Epithelial cell of proximal tubule (primary cell): Measurements from ENCODE around the gene HAP1. TPM values are rescaled to one million over a fixed set of nuclear protein-coding genes. Genes with fewer than 3 reads are reported as not detected.

Experiments
- DNase-seq: peaks from one replicate; pipeline ENCODE4 v3.0.0-alpha.2; 2011; ENCODE audit warnings: low read depth
- H3K4me3 ChIP-seq: 2 replicates; pipeline ENCODE4 v1.5.1; 2011; ENCODE audit warnings: low read depth, mild to moderate bottlenecking, low read length
- total RNA-seq: library from RNA; depleted of rRNA; stranded (reverse); fragments of >200 nt; gene quantifications from 2 replicates; pipeline ENCODE4 v1.2.3, GENCODE V29; 2015
- TF ChIP-seq, protein P1 (sequence below): conservative IDR thresholded peaks from 2 replicates; pipeline ENCODE4 v1.5.1; 2012; ENCODE audit warnings: low read depth, mild to moderate bottlenecking, low read length

The HAP1 gene
- total RNA-seq, 1 donor from 2014 or later = 0.06 TPM

DNA sequence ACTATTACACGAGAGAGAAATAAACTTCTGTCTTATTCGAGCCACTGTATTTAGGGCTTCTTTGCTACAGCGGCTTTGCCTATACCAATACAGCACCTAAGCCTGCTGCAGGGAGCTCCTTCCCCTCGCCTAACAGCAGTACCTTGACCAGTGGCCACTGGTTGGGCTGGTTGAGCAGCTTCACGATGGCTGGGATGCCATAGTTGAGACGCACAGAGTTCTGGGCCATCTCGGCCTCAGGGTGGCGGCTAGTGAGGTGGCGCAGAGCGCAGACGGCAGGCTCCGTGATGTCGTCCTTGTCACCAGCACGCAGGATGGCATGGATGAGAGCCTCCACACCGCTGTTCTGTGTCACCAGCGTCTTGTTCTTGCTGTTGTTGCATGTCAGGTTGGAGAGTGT is 28.4 kb upstream of the HAP1 start:
- TF ChIP-seq, protein P1, sequence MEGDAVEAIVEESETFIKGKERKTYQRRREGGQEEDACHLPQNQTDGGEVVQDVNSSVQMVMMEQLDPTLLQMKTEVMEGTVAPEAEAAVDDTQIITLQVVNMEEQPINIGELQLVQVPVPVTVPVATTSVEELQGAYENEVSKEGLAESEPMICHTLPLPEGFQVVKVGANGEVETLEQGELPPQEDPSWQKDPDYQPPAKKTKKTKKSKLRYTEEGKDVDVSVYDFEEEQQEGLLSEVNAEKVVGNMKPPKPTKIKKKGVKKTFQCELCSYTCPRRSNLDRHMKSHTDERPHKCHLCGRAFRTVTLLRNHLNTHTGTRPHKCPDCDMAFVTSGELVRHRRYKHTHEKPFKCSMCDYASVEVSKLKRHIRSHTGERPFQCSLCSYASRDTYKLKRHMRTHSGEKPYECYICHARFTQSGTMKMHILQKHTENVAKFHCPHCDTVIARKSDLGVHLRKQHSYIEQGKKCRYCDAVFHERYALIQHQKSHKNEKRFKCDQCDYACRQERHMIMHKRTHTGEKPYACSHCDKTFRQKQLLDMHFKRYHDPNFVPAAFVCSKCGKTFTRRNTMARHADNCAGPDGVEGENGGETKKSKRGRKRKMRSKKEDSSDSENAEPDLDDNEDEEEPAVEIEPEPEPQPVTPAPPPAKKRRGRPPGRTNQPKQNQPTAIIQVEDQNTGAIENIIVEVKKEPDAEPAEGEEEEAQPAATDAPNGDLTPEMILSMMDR = no peak
- DNase-seq = no peak
- H3K4me3 ChIP-seq = no peak overlapping the region

DNA sequence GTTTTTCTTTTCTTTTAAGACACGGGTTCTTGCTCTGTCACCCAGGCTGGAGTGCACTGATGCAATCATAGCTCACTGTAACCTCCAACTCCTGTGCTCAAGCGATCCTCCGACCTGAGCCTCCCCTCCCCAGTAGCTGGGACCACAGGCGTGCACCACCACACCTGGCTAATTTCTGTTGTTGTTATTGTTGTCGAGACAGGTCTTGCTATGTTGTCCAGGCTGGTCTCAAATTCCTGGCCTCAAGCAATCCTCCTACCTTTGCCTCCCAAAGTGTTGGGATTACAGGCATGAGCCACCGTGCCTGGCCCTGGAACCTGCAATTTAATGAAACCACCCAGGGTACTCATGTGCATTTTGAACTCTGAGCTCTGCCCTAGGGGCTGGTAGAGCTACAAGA is 27.9 kb upstream of the HAP1 start:
- TF ChIP-seq, protein P1 = no peak
- no peak for DNase-seq

DNA sequence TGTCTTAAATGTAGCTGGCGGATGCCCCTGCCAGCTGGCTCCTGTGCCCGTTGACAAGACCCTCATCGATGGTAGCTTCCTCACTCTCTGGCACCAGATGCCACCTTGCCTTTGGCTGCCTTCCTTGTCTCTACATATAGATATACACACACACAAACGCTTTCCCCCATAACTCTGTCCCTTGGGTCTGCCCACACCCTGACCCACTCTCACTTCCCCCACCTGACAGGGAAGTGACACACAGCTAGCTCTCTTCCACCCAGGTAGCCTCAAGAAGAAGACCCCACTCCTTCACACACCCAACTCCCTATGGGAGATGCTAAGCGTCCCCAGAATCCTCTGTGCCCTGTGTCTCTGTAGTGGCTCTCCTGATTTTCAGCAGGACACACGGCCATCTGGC is 26.4 kb upstream of the HAP1 start:
- TF ChIP-seq, protein P1 = no peak
- no peak for DNase-seq
- no peak overlapping the region for H3K4me3 ChIP-seq

More for the DNA sequence above, 27.9 kb upstream of the HAP1 start:
- no peak overlapping the region for H3K4me3 ChIP-seq

DNA sequence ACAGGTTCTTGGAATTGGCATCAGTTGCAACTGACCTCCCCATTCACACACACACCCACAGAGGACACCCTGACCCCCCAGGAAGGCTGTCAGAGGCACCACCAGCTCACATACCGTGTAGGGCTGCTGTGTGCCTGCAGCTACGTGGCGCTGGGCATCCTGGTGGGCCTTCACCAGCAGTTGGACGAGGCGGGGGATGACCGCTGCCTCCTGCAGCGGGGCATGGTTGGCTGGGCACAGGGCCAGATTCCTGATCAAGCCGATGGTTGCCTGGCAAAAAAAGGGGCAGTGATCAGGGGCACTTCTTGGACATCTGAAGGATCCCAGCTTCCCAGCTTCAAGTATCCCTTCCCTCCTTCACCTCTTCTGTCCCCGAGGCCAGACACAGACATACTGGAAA is 24.2 kb upstream of the HAP1 start:
- TF ChIP-seq, protein P1 = no peak
- no peak overlapping the region for H3K4me3 ChIP-seq
- no peak for DNase-seq

DNA sequence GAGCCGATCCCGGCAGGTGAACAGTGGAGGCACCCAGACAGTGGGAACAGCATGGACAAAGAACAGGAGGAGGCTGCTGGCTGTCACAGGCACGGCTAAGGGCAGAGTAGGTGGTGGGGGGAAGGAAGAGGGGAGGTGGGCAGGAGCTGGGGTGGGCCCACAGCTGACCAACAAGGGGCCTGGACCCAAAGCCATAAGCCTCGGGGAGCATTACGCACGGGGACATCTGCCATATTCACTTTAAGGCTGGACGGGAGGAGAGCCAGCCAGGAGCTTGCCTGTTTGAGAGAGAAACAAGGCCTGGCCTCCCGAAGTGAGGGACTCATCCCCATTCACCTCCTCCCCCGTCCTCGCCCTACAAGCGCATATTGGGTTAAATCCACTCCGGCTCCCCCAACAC is 19.6 kb upstream of the HAP1 start:
- DNase-seq = no peak
- H3K4me3 ChIP-seq = no peak overlapping the region

DNA sequence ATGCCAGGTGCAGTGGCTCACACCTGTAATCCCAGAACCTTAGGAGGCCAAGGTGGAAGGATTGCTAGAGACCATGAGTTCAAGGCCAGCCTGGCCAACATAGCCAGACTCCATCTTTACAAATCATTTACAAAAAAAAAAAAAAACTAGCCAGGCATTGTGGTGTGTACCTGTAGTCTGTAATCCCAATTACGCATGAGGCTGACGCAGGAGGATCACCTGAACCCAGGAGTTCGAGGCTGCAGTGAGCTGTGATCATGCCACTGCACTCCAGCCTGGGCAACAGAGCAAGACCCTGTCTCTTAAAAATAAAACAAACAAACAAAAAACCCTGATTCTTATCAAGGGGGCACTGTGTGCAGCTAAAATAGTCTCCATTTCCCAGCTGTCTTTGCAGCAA is 16.8 kb upstream of the HAP1 start:
- DNase-seq = no peak
- no peak overlapping the region for H3K4me3 ChIP-seq
- TF ChIP-seq, protein P1 = no peak

More for the DNA sequence above, 19.6 kb upstream of the HAP1 start:
- TF ChIP-seq, protein P1 = no peak

DNA sequence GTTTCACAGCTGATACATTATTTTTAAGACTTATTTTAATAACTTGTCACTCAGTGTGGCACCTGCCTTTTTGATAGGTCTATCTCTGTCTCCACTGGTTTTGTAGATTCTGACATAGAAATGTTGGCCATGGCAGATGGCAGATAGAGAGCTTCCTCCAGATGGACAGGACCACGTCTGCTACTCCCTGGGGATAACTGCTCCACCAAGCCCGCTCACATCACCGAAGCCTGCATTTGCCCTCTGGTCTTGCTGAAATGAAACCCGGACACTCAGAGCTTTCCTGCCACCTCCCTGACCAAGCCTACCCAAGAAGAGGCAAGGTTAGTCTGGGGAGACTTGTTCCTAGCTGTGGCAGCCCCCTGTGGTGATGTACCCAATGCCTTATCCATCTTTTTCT is 16.4 kb upstream of the HAP1 start:
- TF ChIP-seq, protein P1 = no peak
- no peak for DNase-seq
- no peak overlapping the region for H3K4me3 ChIP-seq
